Stimulated activated CD4-positive, alpha-beta T cell treated with anti-CD3 and anti-CD28 coated beads, Interleukin-2, amount 100 ng/mL, for 4 hours (primary cell): ENCODE data around the gene RAD51D.
"Not testable (repeated sequence)": the region's sequence is repeated elsewhere in the genome, so short reads cannot be mapped to it uniquely, and the experiment has no call there.

Experiments
- DNase-seq: peaks from one replicate; pipeline ENCODE4 v3.0.0-alpha.2; 2020; ENCODE audit warnings: low read depth

Gene RAD51D

GRCh38 chr17:35141681-35142466, 22.2 kb upstream of the RAD51D start, which contains the start of gene NLE1:
Gene NLE1, minus strand, starts transcription at chr17:35142303. Its CDS starts 28 bp downstream, at chr17:35142275.
- DNase-seq = peak; percentile 83

DNA sequence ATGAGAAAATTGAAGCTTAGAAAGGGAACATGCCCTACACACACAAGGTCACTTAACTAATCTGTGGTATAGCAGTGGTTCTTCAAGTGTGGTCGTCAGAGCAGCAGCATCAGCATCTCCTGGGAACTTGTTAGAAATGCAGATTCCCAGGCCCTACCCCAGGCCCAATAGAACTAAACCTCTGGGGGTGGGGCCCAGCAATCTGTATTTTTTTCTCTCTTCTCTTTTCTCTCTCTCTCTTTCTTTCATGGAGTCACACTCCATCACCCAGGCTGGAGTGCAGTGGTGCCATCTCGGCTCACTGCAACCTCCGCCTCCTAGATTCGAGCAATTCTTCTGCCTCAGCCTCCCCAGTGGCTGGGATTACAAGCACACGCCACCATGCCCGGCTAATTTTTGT, 18.6 kb upstream of the RAD51D start:
- DNase-seq = no peak

DNA sequence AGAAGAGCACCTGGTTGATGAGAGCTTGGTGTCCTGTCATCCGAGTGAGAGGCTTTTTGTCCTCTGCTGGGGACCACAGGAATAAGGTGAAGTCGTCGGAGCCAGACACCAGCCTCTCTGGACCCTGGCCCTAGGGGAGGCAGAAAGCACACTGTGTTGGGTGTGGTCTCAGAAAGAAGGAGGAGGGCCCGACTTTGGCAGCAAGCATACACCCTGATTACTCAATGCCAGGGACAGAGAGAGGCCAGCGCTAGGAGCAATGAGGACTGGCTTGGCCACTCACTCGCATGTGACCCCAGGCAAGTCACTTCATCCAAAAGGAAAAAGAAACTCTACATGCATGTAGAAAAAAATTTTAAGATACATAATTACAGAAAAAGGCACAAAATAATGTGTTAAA, 15.7 kb upstream of the RAD51D start:
- no peak for DNase-seq

DNA sequence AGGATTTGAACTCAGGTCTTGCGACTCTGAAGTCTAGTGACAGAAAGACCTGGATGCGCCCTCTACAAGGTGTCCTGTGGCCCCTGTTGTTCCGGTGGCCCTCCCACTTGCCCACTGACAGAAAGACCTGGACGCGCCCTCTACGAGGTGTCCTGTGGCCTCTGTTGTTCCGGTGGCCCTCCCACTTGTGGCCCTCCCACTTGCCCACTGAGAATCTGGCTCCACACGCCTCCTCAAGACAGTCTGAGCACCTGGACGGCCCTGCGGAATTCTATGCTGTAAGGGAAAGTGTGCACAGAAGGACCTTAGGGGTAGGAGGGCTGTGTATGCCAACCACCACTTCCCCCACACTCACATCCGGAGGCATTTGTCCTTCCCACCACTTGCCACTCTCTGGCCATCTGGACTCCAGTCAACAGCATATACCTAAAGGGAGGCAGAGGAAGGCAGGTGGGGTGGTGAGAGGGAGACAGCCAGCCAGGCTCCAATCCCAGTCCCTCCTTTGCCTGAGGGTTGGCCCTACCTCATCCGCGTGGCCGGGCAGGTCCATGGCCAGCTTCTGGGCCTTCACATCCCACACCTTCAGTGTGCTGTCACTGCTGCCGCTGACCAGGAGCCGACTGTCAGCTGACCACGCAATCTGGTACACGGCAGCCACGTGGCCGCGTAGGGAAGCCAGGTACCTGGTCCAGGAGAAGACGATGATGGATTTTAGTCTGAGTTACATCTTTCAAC, 13.3 kb upstream of the RAD51D start:
- no peak for DNase-seq

DNA sequence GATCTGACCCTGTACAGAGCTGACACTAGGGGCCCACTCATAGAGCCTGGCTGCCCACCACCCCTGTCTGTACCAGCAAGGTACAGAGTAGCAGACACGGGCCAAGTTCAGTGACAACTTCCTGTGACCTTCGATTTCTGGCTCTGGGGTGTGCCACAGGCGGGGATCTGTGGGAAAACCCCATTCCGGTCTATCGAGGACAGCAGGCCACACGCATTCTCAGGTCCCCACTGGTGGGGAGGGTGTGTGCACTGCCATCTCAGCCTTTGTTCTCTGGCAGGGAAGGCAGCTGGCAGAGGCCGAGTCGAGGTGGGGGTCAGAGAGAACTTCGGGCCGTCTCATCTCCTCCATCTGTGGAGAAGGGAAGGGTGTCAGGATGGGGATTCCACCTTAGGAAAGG, 12.4 kb upstream of the RAD51D start:
- no peak for DNase-seq

GRCh38 chr17:35130392-35130791, 10.7 kb upstream of the RAD51D start:
- no peak for DNase-seq

GRCh38 chr17:35129973-35130351, 10.3 kb upstream of the RAD51D start:
- no peak for DNase-seq

DNA sequence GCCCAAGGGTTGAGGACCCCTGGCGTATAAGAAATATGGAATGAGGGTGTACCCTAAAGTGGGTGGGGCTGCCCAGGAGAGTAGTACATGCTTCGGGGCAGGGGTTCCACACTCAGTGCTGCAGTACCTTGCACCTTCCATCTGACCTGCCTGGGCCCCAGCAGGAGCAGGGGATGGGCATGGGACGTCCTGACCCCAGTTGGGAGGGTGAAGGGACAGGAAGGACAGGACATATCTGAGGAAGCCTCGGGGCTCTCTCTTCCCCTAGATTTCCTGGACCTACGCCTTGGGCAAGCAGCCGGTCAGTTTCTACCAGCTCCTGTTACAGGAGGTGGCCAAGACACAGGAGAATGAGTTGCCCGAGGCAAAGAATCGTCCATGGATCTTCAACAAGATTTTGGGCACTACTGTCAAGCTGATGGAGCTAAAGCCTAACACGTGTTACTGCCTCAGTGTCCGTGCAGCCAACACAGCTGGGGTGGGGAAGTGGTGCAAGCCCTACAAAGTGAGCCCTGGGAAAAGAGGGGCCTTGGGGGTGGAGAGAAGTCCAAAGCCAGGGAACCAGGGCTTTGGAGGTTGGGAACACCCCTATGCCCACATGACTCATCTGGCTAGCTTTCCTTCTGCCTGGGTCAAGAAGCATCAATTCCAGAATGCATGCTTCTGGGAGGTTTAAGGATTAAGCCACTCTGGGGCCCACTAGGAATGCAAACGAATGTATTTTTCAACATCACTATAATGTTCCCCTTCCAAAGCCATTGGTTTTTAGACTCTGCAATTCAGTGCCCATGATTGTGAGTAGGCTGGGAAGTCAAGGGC, 9.7 kb upstream of the RAD51D start:
- no peak for DNase-seq

DNA sequence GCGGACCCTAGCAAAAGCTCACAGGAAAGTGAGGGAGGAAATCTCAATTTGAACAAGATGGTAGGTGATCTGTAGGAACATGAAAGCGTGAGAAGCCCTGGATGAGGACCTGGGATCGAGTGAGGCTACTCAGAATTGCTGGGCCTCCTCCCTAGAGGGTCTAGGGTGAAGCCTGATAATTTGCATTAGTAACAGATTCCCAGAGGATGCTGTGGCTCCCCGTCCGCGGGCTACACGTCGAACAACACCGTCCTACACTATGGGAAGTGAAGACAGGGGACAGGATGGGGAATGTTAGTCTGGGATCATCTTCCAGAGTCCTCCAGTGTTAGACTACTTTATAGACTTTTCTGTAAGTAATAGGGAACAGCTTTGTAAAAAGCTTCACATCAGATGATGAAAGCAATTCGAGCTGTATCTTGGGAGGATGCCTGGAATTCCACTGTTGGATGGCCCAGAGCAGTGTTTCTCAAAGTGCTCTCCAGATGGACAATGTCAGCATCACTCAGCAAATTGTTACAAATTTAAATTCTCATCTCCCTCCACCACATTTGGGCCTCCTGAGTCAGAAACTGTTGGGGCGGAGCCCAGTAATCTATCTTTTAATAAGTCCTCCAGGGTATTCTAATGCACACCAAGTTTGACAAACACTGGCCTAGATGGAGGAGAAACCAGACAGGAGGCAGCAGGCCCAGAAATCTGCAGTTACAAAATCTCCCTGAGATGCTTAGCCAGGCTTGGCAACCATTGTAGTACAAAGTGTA, 8.3 kb upstream of the RAD51D start:
- DNase-seq = no peak

DNA sequence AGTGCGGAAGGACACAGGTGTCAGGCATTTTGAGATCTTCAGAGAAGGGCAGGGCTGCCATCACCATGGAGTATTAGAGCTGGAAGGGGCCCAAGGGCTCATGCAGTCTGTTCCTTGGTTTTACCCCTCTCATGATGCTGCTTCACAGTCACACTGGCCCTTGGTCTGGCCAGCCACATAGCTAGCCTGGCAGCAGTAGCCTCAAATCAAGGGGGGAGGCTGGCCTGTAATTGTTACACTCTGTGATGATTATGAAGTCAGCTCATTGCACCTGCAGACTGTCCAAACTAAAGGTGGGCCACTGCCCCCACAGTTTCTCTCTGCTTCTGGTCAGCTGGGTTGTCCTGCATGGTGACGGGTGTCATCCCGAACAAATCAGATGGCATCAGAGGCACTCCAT, 1.7 kb upstream of the RAD51D start, which contains the start of gene FNDC8:
TSS of gene FNDC8 (plus strand) at position 301 of the 400 bp plus-strand sequence. CDS start at position 380, 79 bp downstream.
- DNase-seq = no peak

DNA sequence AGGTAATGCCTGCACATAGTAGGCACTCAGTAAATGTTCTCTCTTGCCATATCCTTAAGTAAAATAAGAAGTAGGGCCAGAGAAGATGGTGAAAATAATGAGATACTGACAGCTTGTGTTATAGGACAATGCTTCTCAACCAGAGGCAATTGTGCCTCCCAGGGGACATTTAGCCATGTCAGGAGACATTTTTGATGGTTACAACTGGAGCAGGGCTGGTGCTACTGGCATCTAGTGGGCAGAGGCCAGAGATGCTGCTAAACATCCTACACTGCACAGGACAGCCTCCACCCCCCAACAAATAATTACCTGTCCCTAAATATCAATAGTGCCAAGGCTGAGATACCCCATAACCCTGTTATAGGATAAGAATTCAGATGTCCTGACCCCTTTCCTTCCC, 1.7 kb downstream of the RAD51D start:
- DNase-seq = no peak

- no peak for DNase-seq
Observed at GRCh38 chr17:35116845-35117244, 2.8 kb downstream of the RAD51D start.

DNA sequence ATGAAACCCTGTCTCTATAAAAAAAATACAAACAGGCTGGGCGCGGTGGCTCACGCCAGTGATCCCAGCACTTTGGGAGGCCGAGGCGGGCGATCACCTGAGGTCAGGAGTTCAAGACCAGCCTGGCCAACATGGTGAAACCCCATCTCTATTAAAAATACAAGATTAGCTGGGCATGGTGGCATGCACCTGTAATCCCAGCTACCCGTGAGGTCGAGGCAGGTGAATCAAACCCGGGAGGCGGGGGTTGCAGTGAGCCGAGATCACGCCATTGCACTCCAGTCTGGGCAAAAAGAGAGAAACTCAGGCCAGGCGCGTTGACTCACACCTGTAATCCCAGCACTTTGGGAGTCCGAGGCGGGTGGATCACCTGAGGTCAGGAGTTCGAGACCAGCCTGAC, 8.9 kb downstream of the RAD51D start:
- not testable (repeated sequence) for DNase-seq

DNA sequence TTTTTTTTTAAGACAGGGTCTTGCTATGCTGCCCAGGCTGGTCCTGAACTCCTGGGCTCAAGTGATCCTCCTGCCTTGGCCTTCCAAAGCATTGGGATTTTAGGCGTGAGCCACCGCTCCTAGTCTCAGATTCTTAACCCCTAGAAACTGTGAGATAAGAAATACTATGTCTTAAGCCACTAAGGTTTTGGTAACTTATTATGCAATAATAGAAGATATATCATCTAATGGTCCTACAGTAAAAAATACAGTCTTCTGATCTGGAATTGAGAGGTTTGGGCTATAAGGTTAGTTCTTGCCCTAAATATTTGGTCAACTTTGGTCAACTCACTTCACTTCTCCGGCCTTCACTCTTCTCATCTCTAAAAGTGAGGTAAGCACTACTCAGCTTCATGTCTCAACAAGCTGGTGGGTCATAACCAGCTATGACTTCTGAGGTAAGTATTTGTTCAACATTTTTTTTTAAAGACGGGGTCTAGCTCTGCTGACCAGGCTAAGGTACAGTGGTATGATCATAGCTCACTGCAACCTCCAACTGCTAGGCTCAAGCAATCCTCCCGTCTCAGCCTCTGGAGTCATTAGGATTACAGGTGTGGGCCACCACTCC, 14.7 kb downstream of the RAD51D start:
- no peak for DNase-seq

DNA sequence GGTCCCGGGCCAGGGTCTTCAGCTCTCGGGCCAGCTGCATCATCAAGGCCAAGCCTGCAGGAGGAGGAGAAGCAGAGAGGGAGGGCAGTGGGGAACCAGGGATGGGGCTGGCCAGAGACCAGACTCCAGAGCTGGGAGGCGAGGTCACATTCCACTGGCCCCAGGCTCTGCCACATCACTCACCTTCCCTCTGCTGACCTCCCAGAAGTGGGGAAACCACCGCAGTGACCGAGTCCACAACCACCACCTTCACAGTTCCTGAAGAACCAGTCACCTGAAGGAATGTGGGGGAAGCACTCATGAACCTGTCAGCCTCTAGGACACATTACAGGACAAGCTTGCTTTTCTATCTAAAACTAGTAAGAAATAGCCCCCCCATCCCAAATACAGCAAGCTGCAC, 16.4 kb downstream of the RAD51D start:
- no peak for DNase-seq

DNA sequence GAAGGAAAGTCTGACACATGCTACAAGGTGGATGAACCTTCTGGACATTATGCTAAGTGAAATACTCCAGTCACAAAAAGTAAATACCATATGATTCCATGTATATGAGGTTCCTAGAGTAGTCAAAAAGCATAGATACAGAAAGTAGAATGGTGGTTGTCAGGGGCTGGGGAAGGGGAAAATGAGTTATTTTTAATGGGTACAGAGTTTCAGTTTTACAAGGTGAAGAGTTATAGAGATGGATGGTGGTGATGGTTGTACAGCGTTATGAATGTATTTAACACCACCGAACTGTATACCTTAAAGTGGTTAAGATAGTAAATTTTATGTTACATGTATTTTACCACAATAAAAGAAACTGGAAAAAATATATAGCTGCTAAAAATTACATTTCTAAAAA, 17.9 kb downstream of the RAD51D start:
- DNase-seq = no peak

DNA sequence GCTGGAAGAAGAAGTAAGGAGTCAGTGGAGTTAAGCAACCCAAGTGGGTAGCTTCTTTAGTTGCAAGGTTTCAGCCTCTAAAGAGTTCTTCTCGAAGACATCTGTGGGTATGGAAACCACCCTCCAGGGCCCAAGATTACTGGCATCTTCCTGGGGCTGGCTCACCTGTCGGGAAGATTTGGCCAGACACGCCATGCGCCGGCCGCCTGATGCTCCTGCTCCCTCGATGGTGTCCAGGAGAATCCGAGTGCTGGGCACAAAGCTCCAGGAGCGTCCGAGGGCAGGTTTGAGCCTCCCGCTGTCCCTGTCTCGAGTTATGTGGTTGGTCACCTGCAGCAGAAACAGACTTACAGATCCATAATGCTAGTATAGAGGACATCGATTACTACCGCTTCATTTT, 18.6 kb downstream of the RAD51D start:
- DNase-seq = no peak

GRCh38 chr17:35099908-35100307, 19.8 kb downstream of the RAD51D start:
- no peak for DNase-seq

GRCh38 chr17:35097776-35098175, 21.9 kb downstream of the RAD51D start:
- DNase-seq = no peak

DNA sequence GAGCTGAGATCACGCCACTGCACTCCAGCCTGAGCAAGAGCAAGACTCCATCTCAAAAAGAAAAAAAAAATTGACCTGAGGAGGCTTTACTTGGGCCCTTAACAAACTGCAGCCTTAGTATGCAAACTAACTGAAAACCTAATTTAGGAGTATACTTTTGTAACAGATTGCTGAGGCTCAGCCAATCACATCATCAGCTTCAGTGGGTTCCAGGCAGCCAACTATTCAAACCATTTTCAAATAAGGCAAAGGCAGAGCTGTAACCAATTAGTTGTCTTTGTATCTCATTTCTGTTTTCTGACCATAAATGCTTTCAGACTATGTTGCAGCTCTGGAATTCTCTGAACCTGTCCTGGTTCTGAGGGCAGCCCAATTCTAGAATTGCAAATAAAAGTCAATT, 23.9 kb downstream of the RAD51D start:
- DNase-seq = no peak

- DNase-seq = no peak
Observed at GRCh38 chr17:35094902-35095301, 24.8 kb downstream of the RAD51D start.
